HCT116 (cell line): Measurements from ENCODE around the gene DHRSX. TPM values are rescaled to one million over a fixed set of nuclear protein-coding genes. Genes with fewer than 3 reads are reported as not detected.

Experiments
- ATAC-seq: fragments of 200-7000 bp; cut with Tn5 transposase; 2 replicates; pipeline ENCODE4 v1.9.1; 2020; ENCODE audit warnings: mild to moderate bottlenecking, moderate library complexity
- BruUV-seq: library from RNA; stranded (reverse); fragments of 400-500 nt; replicated peaks from 2 replicates; lab custom pipeline; 2021; lab: Mats Ljungman, UMichigan
- CTCF ChIA-PET: fragments of 300-600 bp; sonication (Branson Sonifier 250); formaldehyde crosslinking; loops from one replicate; lab custom pipeline; 2021; ENCODE audit warnings: antibody characterized with exemption; lab: Charles Lee
- POLR2A ChIA-PET: fragments of 300-600, 350-600 bp; sonication (Branson Sonifier 250); formaldehyde crosslinking; loops from one replicate; lab custom pipeline; 2021; ENCODE audit warnings: antibody characterized with exemption; lab: Charles Lee
- RAD21 ChIA-PET, 2 experiments: fragments of 300-600 bp; sonication (Branson Sonifier 250); formaldehyde crosslinking; loops; one replicate each; lab custom pipeline; 2023; ENCODE audit warnings: low total read pairs in 2 of 2; ENCODE audit not compliant: uncharacterized antibody in 2 of 2, unreplicated experiment in 2 of 2, low non-redundant PET in 1 of 2; lab: Charles Lee
- DNase-seq: peaks from one replicate; pipeline ENCODE4 v3.0.0-alpha.2; 2010; ENCODE audit warnings: low read depth, low spot score
- H2AFZ ChIP-seq: fragments of 200-600 bp; shearing (Covaris generic), sonication (generic); 2 replicates; pipeline ENCODE4 v1.6.1; 2017; ENCODE audit warnings: low read depth, mixed run types, mixed read lengths, antibody characterized with exemption, low read length; ENCODE audit not compliant: poor library complexity, severe bottlenecking
- H3K27ac ChIP-seq: 2 replicates; pipeline ENCODE4 v1.5.1; 2012; ENCODE audit warnings: low read depth, low read length
- H3K27me3 ChIP-seq: fragments of 200-600 bp; sonication (generic); 2 replicates; pipeline ENCODE4 v1.6.1; 2016; ENCODE audit warnings: mixed run types, low read length, mixed read lengths; ENCODE audit not compliant: insufficient read depth
- H3K36me3 ChIP-seq, 2 experiments: fragments of 200-500 bp in 1 of 2; fragments of 200-600 bp in 1 of 2; sonication (Bioruptor generic) in 1 of 2; sonication (generic) in 1 of 2; 2 replicates each; pipeline versions ENCODE4 v1.5.1 to v1.6.1; 2014 to 2016; ENCODE audit warnings: low read length in 2 of 2, inconsistent platforms in 1 of 2, mixed read lengths in 1 of 2, mixed run types in 1 of 2; ENCODE audit not compliant: insufficient read depth in 2 of 2, control insufficient read depth in 1 of 2
- H3K4me1 ChIP-seq, 2 experiments: fragments of 200-600 bp in 1 of 2; sonication (generic) in 1 of 2; 2 replicates each; pipeline versions ENCODE4 v1.5.1 to v1.6.1; 2012 to 2017; ENCODE audit warnings: low read length in 2 of 2, inconsistent platforms in 1 of 2, mild to moderate bottlenecking in 1 of 2, mixed read lengths in 1 of 2, mixed run types in 1 of 2, moderate library complexity in 1 of 2; ENCODE audit not compliant: insufficient read depth in 2 of 2, control insufficient read depth in 1 of 2
- H3K4me2 ChIP-seq: fragments of 200-600 bp; sonication (generic); 2 replicates; pipeline ENCODE4 v1.6.1; 2017; ENCODE audit warnings: mixed run types, low read length, mixed read lengths
- H3K4me3 ChIP-seq, 2 experiments: fragments of 200-600 bp in 1 of 2; sonication (generic) in 1 of 2; replicated peaks in 1 of 2; 2 replicates each; pipeline ENCODE4 v1.5.1; 2011 to 2016; ENCODE audit warnings: low read length in 2 of 2, control low read depth in 1 of 2, low read depth in 1 of 2, mild to moderate bottlenecking in 1 of 2, mixed read lengths in 1 of 2, mixed run types in 1 of 2
- H3K79me2 ChIP-seq: fragments of 200-600 bp; sonication (generic); 2 replicates; pipeline ENCODE4 v1.6.1; 2017; ENCODE audit warnings: mild to moderate bottlenecking, mixed run types, low read length, moderate library complexity, mixed read lengths; ENCODE audit not compliant: insufficient read depth
- H3K9ac ChIP-seq: fragments of 200-600 bp; sonication (generic); 2 replicates; pipeline ENCODE4 v1.6.1; 2016; ENCODE audit warnings: low read length, mixed read lengths
- H3K9me2 ChIP-seq: fragments of 200-600 bp; sonication (generic), shearing (Covaris generic); 2 replicates; pipeline ENCODE4 v1.6.1; 2017; ENCODE audit warnings: mixed run types, mild to moderate bottlenecking, moderate library complexity; ENCODE audit not compliant: insufficient read depth
- H3K9me3 ChIP-seq, 2 experiments: fragments of 200-500 bp in 1 of 2; fragments of 200-600 bp in 1 of 2; sonication (Bioruptor generic) in 1 of 2; sonication (generic) in 1 of 2; 2 replicates each; pipeline ENCODE4 v1.6.1; 2014 to 2017; ENCODE audit warnings: low read length in 2 of 2, mixed read lengths in 2 of 2, inconsistent platforms in 1 of 2, low read depth in 1 of 2, mild to moderate bottlenecking in 1 of 2, mixed run types in 1 of 2, moderate library complexity in 1 of 2; ENCODE audit not compliant: control insufficient read depth in 1 of 2, insufficient read depth in 1 of 2
- H4K20me1 ChIP-seq: fragments of 200-600 bp; sonication (generic), shearing (Covaris generic); 2 replicates; pipeline ENCODE4 v1.6.1; 2017; ENCODE audit warnings: mixed run types, mild to moderate bottlenecking, moderate library complexity; ENCODE audit not compliant: insufficient read depth
- ATF3 ChIP-seq: IDR thresholded peaks from 2 replicates; pipeline ENCODE4 v1.6.1; 2012
- ELF1 ChIP-seq: IDR thresholded peaks from 2 replicates; pipeline ENCODE4 v1.6.1; 2012; ENCODE audit warnings: low read depth, borderline replicate concordance
- EZH2phosphoT487 ChIP-seq: fragments of 200-600 bp; IDR thresholded peaks from 2 replicates; pipeline ENCODE4 v1.6.1; 2018; ENCODE audit warnings: antibody characterized with exemption, borderline replicate concordance
- POLR2A ChIP-seq: IDR thresholded peaks from 2 replicates; pipeline ENCODE4 v1.7.0; 2011; ENCODE audit warnings: borderline replicate concordance; ENCODE audit not compliant: insufficient read depth, insufficient read length; ENCODE audit errors: extremely low read depth
- POLR2AphosphoS5 ChIP-seq: IDR thresholded peaks from 2 replicates; pipeline ENCODE4 v1.6.1; 2011; ENCODE audit warnings: mild to moderate bottlenecking, low read depth, low read length, moderate library complexity
- YY1 ChIP-seq: IDR thresholded peaks from 2 replicates; pipeline ENCODE4 v1.6.1; 2011; ENCODE audit warnings: low read length, low read depth, moderate library complexity, mild to moderate bottlenecking; ENCODE audit not compliant: insufficient replicate concordance; ENCODE audit errors: extremely low read depth
- ZBTB33 ChIP-seq: IDR thresholded peaks from 2 replicates; pipeline ENCODE4 v1.6.1; 2011; ENCODE audit warnings: mild to moderate bottlenecking, low read length, moderate library complexity; ENCODE audit not compliant: insufficient replicate concordance; ENCODE audit errors: extremely low read depth
- ZNF274 ChIP-seq: fragments of 200-500 bp; sonication (Bioruptor generic); IDR thresholded peaks from 2 replicates; pipeline ENCODE4 v1.6.1; 2014; ENCODE audit warnings: mild to moderate bottlenecking, low read depth, low read length, inconsistent platforms
- intact Hi-C: fragments of 100-400 bp; cut with micrococcal nuclease; formaldehyde crosslinking; loops from 2 replicates; pipeline ENCODE4 v1.10.0; 2022
- total RNA-seq: library from RNA; stranded (reverse); gene quantifications from one replicate; pipeline ENCODE4 v1.2.1, GENCODE V29; 2021; ENCODE audit not compliant: unreplicated experiment

Gene DHRSX
- total RNA-seq, 1 experiment from 2014 or later = 11.9 TPM

- TF ChIP-seq ZBTB33 = no peak
Observed at GRCh38 chrX:2545144-2545543, 44.4 kb upstream of the DHRSX start (continued).

GRCh38 chrX:2542826-2543521 is 42.2 kb upstream of the DHRSX start:
- no peak for ATAC-seq
- Histone ChIP-seq H3K4me2 (no peak overlapping the region), H2AFZ (no peak overlapping the region), H3K9me2 (no peaks in the 10 kb centered on the region), H3K27ac (no peak overlapping the region), H3K4me1 (no peaks in the 10 kb centered on the region; a peak in 1 of 4 replicates), H3K9ac (no peak overlapping the region), H3K36me3 (no peaks in the 10 kb centered on the region), H4K20me1 (no peaks in the 10 kb centered on the region), H3K4me3 (no peak overlapping the region), H3K27me3 (no peaks in the 10 kb centered on the region), H3K79me2 (no peaks in the 10 kb centered on the region)
- ChIA-PET POLR2A (no interaction called here), RAD21 (no interaction called here)
- no peak for DNase-seq
- BruUV-seq = no TSS peak
- intact Hi-C loops = no loop called here
- no peak for TF ChIP-seq YY1
- no peak for TF ChIP-seq EZH2phosphoT487
- TF ChIP-seq ATF3 = no peak
- TF ChIP-seq ZNF274 = no peak
- TF ChIP-seq POLR2A = no peak
- no peak for TF ChIP-seq POLR2AphosphoS5
- no peak for TF ChIP-seq ELF1
- TF ChIP-seq, all 23 proteins: peak for 0
- CTCF ChIA-PET = no interaction called here
- H3K9me3 ChIP-seq = no peaks in the 10 kb centered on the region
